Naive thymus-derived CD4-positive, alpha-beta T cell (primary cell): ENCODE data around the gene SSTR5. TPM values are rescaled to one million over a fixed set of nuclear protein-coding genes. Genes with fewer than 3 reads are reported as not detected.

Experiments used
- ATAC-seq: fragments of 150-1000 bp; cut with Tn5 transposase; 2 replicates; pipeline ENCODE4 v1.10.0; 2021; ENCODE audit warnings: mild to moderate bottlenecking, moderate library complexity
- CTCF ChIA-PET: fragments of 350-600 bp; sonication (Branson Sonifier 250); formaldehyde crosslinking; loops from one replicate; lab custom pipeline; 2021; ENCODE audit warnings: antibody characterized with exemption; lab: Charles Lee
- POLR2A ChIA-PET: fragments of 350-600 bp; sonication (Branson Sonifier 250); formaldehyde crosslinking; loops from one replicate; lab custom pipeline; 2021; ENCODE audit warnings: antibody characterized with exemption, inconsistent platforms; lab: Charles Lee
- DNase-seq, 9 donors: peaks; one replicate each; pipeline versions ENCODE4 v3.0.0 to v3.0.0-alpha.2; 2020 to 2022; ENCODE audit warnings: mixed read lengths in 1 of 9
- H3K27ac ChIP-seq: one replicate; pipeline ENCODE4 v1.7.0; 2013; ENCODE audit warnings: mild to moderate bottlenecking, low read depth, low read length, moderate library complexity
- H3K27me3 ChIP-seq, 2 donors: one replicate each; pipeline ENCODE4 v1.7.0; 2013; ENCODE audit warnings: low read length in 2 of 2, mild to moderate bottlenecking in 2 of 2, moderate library complexity in 2 of 2; ENCODE audit not compliant: control insufficient read depth in 2 of 2, insufficient read depth in 2 of 2
- H3K36me3 ChIP-seq, 3 experiments: 1 replicate in 2 of 3; 2 replicates in 1 of 3; pipeline ENCODE4 v1.7.0; 2013; ENCODE audit warnings: low read length in 3 of 3, mild to moderate bottlenecking in 3 of 3, moderate library complexity in 1 of 3; ENCODE audit not compliant: insufficient read depth in 3 of 3, control insufficient read depth in 2 of 3
- H3K4me1 ChIP-seq, 2 donors: one replicate each; pipeline ENCODE4 v1.7.0; 2013; ENCODE audit warnings: low read length in 2 of 2, mild to moderate bottlenecking in 2 of 2, moderate library complexity in 1 of 2; ENCODE audit not compliant: control insufficient read depth in 2 of 2, insufficient read depth in 2 of 2
- H3K4me3 ChIP-seq: 2 replicates; pipeline ENCODE4 v1.7.0; 2013; ENCODE audit warnings: mild to moderate bottlenecking, low read length
- H3K9me3 ChIP-seq, 3 experiments: 1 replicate in 2 of 3; 2 replicates in 1 of 3; pipeline ENCODE4 v1.7.0; 2013; ENCODE audit warnings: low read length in 3 of 3; ENCODE audit not compliant: control insufficient read depth in 2 of 3
- H3K27ac Mint-ChIP-seq, 9 donors: one replicate each; pipeline ENCODE4 v1.8.0; 2020 to 2022; ENCODE audit warnings: mixed read lengths in 9 of 9, mild to moderate bottlenecking in 8 of 9, moderate library complexity in 5 of 9, inconsistent platforms in 2 of 9
- H3K27me3 Mint-ChIP-seq, 5 donors: one replicate each; pipeline ENCODE4 v1.8.0; 2021 to 2022; ENCODE audit warnings: mixed read lengths in 5 of 5, mild to moderate bottlenecking in 1 of 5
- H3K36me3 Mint-ChIP-seq, 5 donors: one replicate each; pipeline ENCODE4 v1.8.0; 2020 to 2022; ENCODE audit warnings: mixed read lengths in 5 of 5, mild to moderate bottlenecking in 3 of 5, inconsistent platforms in 1 of 5
- H3K4me1 Mint-ChIP-seq, 7 donors: one replicate each; pipeline ENCODE4 v1.8.0; 2020 to 2022; ENCODE audit warnings: mixed read lengths in 7 of 7, mild to moderate bottlenecking in 3 of 7, inconsistent platforms in 1 of 7
- H3K4me3 Mint-ChIP-seq, 10 donors: one replicate each; pipeline ENCODE4 v1.8.0; 2020 to 2022; ENCODE audit warnings: mild to moderate bottlenecking in 10 of 10, mixed read lengths in 10 of 10, moderate library complexity in 6 of 10, inconsistent platforms in 2 of 10
- H3K9me3 Mint-ChIP-seq, 11 donors: one replicate each; pipeline ENCODE4 v1.8.0; 2020 to 2022; ENCODE audit warnings: mixed read lengths in 11 of 11, mild to moderate bottlenecking in 4 of 11, inconsistent platforms in 1 of 11, moderate library complexity in 1 of 11
- intact Hi-C, 2 donors: fragments of 100-400 bp; cut with micrococcal nuclease; formaldehyde crosslinking; loops; one replicate each; pipeline ENCODE4 v1.15.1; 2023
- polyA plus RNA-seq, 2 donors: library from polyadenylated mRNA; unstranded; fragments of 300-500 nt; fragmentation: Illumina TruSeq; gene quantifications; one replicate each; pipeline ENCODE4 v1.2.3, GENCODE V29; 2021
- total RNA-seq, 6 experiments: library from RNA in 5 of 6; stranded (reverse) in 5 of 6; gene quantifications; 1 replicate in 5 of 6; 2 replicates in 1 of 6; pipeline ENCODE4 v1.2.3 and lab custom pipeline; 2021 to 2026

Gene SSTR5
- total and polyA plus RNA-seq, 7 experiments from 2014 or later = not detected

GRCh38 chr16:1113889-1114526 is 41.5 kb downstream of the SSTR5 start:
- ATAC-seq = no peak
- H3K4me3 Mint-ChIP-seq = no peak overlapping the region
- no peaks in the 10 kb centered on the region for H3K4me1 Mint-ChIP-seq
- H3K27ac ChIP-seq = no peak overlapping the region
- CTCF ChIA-PET = no interaction called here
- H3K27ac Mint-ChIP-seq = no peak overlapping the region
- no peaks in the 10 kb centered on the region for H3K27me3 ChIP-seq
- H3K9me3 Mint-ChIP-seq = peaks cover 0 to 2% (median 0%) of the 10 kb centered on the region in 11 donors
- no peak for DNase-seq
- intact Hi-C loops = no loop called here
- no peak overlapping the region for H3K4me3 ChIP-seq
- H3K27me3 Mint-ChIP-seq = no peaks in the 10 kb centered on the region
- no peaks in the 10 kb centered on the region for H3K9me3 ChIP-seq
- H3K36me3 Mint-ChIP-seq = no peaks in the 10 kb centered on the region
- POLR2A ChIA-PET = no interaction called here
- H3K36me3 ChIP-seq = no peaks in the 10 kb centered on the region
- no peaks in the 10 kb centered on the region for H3K4me1 ChIP-seq

- H3K27ac ChIP-seq = no peak overlapping the region
- Mint-ChIP-seq H3K27me3 (no peaks in the 10 kb centered on the region), H3K9me3 (peaks cover 0 to 2% (median 0%) of the 10 kb centered on the region in 11 donors), H3K4me3 (no peak overlapping the region), H3K27ac (no peak overlapping the region), H3K4me1 (no peaks in the 10 kb centered on the region), H3K36me3 (no peaks in the 10 kb centered on the region)
- H3K4me3 ChIP-seq = no peak overlapping the region
- intact Hi-C loops = no loop called here
- ChIA-PET POLR2A (no interaction called here), CTCF (no interaction called here)
- H3K27me3 ChIP-seq = no peaks in the 10 kb centered on the region
- no peaks in the 10 kb centered on the region for H3K36me3 ChIP-seq
- no peak for ATAC-seq
- H3K4me1 ChIP-seq = no peaks in the 10 kb centered on the region
- DNase-seq = no peak
- no peaks in the 10 kb centered on the region for H3K9me3 ChIP-seq
These were observed 44.1 kb downstream of the SSTR5 start for GRCh38 chr16:1116693-1117077.

GRCh38 chr16:1117176-1117900 is 44.8 kb downstream of the SSTR5 start:
- no peak overlapping the region for H3K27ac Mint-ChIP-seq
- peaks cover 0 to 2% (median 0%) of the 10 kb centered on the region in 11 donors for H3K9me3 Mint-ChIP-seq
- ChIA-PET CTCF (no interaction called here), POLR2A (no interaction called here)
- DNase-seq (no peak), ATAC-seq (no peak)
- no peaks in the 10 kb centered on the region for H3K27me3 ChIP-seq
- H3K4me3 ChIP-seq = no peak overlapping the region
- no peaks in the 10 kb centered on the region for H3K4me1 ChIP-seq
- no peaks in the 10 kb centered on the region for H3K36me3 Mint-ChIP-seq
- no peaks in the 10 kb centered on the region for H3K27me3 Mint-ChIP-seq
- H3K9me3 ChIP-seq = no peaks in the 10 kb centered on the region
- intact Hi-C loops = no loop called here
- no peak overlapping the region for H3K27ac ChIP-seq
- H3K4me1 Mint-ChIP-seq = no peaks in the 10 kb centered on the region
- H3K36me3 ChIP-seq = no peaks in the 10 kb centered on the region
- H3K4me3 Mint-ChIP-seq = no peak overlapping the region

GRCh38 chr16:1117926-1118325 is 45.4 kb downstream of the SSTR5 start:
- no peak for ATAC-seq
- ChIA-PET POLR2A (no interaction called here), CTCF (no interaction called here)
- Mint-ChIP-seq H3K4me1 (no peaks in the 10 kb centered on the region), H3K36me3 (no peaks in the 10 kb centered on the region), H3K9me3 (no peaks in the 10 kb centered on the region), H3K27ac (no peak overlapping the region), H3K4me3 (no peak overlapping the region), H3K27me3 (no peaks in the 10 kb centered on the region)
- H3K4me3 ChIP-seq = no peak overlapping the region
- no peaks in the 10 kb centered on the region for H3K9me3 ChIP-seq
- H3K27ac ChIP-seq = no peak overlapping the region
- intact Hi-C loops = no loop called here
- no peak for DNase-seq
- no peaks in the 10 kb centered on the region for H3K36me3 ChIP-seq
- no peaks in the 10 kb centered on the region for H3K4me1 ChIP-seq
- no peaks in the 10 kb centered on the region for H3K27me3 ChIP-seq

- Mint-ChIP-seq H3K9me3 (no peaks in the 10 kb centered on the region), H3K27me3 (no peaks in the 10 kb centered on the region), H3K4me3 (no peak overlapping the region), H3K27ac (no peak overlapping the region), H3K36me3 (no peaks in the 10 kb centered on the region), H3K4me1 (no peaks in the 10 kb centered on the region)
- intact Hi-C loops = no loop called here
- no peaks in the 10 kb centered on the region for H3K4me1 ChIP-seq
- ChIA-PET CTCF (no interaction called here), POLR2A (no interaction called here)
- no peaks in the 10 kb centered on the region for H3K27me3 ChIP-seq
- DNase-seq = no peak
- no peak overlapping the region for H3K27ac ChIP-seq
- no peaks in the 10 kb centered on the region for H3K9me3 ChIP-seq
- ATAC-seq = no peak
- H3K4me3 ChIP-seq = no peak overlapping the region
- no peaks in the 10 kb centered on the region for H3K36me3 ChIP-seq
These were observed 46.6 kb downstream of the SSTR5 start for GRCh38 chr16:1119129-1119528.

GRCh38 chr16:1119766-1120576 is 47.4 kb downstream of the SSTR5 start:
- no peak overlapping the region for H3K27ac ChIP-seq
- H3K36me3 ChIP-seq = no peaks in the 10 kb centered on the region
- H3K27me3 Mint-ChIP-seq = no peaks in the 10 kb centered on the region
- no peaks in the 10 kb centered on the region for H3K4me1 Mint-ChIP-seq
- no peaks in the 10 kb centered on the region for H3K9me3 Mint-ChIP-seq
- H3K27ac Mint-ChIP-seq = no peak overlapping the region
- POLR2A ChIA-PET = no interaction called here
- H3K4me1 ChIP-seq = no peaks in the 10 kb centered on the region
- no peaks in the 10 kb centered on the region for H3K36me3 Mint-ChIP-seq
- no peaks in the 10 kb centered on the region for H3K27me3 ChIP-seq
- DNase-seq = no peak
- CTCF ChIA-PET = no interaction called here
- H3K4me3 ChIP-seq = no peak overlapping the region
- no peak for ATAC-seq
- intact Hi-C loops = no loop called here
- H3K9me3 ChIP-seq = no peaks in the 10 kb centered on the region
- H3K4me3 Mint-ChIP-seq = no peak overlapping the region
